GM20000 (cell line): ENCODE results near the gene PTPRN2.

Experiments
- DNase-seq: peaks from one replicate; pipeline ENCODE4 v3.0.0; 2012; ENCODE audit warnings: low spot score
- TF ChIP-seq, protein P1 (sequence below): IDR thresholded peaks from 2 replicates; pipeline ENCODE4 v1.5.1; 2012; ENCODE audit warnings: mild to moderate bottlenecking, control low read depth; ENCODE audit errors: extremely low read depth, missing control alignments

The PTPRN2 gene

DNA sequence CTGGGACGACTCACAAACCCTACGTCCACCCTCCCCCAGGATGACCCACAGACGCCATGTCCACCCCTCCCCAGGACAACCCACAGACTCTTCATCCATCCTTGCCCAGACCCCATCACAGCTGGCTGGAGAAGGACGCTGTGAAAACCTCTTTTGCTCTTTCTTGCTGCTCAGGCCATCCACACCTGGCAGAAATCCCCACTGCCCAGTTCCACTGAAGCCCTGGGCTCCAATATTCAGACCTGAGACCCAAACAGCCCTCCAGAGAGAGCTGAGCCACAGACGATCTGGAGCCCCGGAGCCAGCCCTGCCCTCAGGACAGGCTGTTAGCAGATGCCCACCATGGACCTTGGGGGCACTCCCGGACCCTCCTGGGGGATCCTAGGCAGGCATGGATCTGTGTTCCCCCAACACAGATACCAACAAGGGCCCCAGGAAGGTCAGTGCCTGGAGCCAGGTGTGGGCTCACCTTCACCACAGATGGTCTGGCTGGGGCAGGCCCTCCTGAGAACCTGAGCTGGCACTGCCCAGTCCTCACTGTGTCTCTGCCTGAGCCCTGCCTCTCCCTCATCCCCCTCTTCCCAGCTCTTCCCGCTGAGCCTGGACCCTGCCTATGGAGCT lies 226.2 kb downstream of the PTPRN2 start:
- DNase-seq = no peak
- TF ChIP-seq, protein P1, sequence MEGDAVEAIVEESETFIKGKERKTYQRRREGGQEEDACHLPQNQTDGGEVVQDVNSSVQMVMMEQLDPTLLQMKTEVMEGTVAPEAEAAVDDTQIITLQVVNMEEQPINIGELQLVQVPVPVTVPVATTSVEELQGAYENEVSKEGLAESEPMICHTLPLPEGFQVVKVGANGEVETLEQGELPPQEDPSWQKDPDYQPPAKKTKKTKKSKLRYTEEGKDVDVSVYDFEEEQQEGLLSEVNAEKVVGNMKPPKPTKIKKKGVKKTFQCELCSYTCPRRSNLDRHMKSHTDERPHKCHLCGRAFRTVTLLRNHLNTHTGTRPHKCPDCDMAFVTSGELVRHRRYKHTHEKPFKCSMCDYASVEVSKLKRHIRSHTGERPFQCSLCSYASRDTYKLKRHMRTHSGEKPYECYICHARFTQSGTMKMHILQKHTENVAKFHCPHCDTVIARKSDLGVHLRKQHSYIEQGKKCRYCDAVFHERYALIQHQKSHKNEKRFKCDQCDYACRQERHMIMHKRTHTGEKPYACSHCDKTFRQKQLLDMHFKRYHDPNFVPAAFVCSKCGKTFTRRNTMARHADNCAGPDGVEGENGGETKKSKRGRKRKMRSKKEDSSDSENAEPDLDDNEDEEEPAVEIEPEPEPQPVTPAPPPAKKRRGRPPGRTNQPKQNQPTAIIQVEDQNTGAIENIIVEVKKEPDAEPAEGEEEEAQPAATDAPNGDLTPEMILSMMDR = no peak

DNA sequence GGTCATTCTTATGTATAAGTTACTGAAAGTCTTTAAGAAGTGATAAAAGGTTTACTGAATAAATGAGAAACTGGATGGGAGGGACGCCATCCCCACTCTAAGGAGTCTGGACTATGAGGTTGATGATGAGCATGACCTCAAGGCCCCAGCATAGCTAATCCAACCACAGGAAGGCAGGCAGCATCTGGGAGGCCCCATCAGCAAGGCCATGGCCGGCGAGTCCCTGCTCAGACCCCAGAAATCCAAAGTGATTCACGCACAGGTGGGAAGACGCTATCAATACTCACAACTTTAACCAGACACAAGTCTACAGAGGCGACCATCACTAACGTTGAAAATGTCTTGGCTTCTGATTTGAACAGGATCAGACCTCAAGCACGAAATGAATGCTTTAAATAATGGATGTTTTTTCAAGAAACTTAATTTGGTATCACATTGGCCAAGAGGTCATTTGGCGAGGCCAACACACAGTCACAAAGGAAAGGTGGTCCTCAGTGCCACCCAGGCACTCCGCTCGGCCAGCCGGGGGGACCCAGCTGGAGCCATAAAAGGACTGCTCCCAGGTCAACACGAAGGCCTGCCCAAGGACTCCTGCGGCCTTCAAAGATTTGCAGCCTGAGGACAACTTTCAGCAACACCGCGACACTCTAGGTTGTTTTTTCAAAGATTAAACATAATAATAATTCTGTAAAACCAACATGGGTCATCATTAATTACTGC lies 228.5 kb downstream of the PTPRN2 start:
- TF ChIP-seq, protein P1 = no peak
- DNase-seq = no peak

DNA sequence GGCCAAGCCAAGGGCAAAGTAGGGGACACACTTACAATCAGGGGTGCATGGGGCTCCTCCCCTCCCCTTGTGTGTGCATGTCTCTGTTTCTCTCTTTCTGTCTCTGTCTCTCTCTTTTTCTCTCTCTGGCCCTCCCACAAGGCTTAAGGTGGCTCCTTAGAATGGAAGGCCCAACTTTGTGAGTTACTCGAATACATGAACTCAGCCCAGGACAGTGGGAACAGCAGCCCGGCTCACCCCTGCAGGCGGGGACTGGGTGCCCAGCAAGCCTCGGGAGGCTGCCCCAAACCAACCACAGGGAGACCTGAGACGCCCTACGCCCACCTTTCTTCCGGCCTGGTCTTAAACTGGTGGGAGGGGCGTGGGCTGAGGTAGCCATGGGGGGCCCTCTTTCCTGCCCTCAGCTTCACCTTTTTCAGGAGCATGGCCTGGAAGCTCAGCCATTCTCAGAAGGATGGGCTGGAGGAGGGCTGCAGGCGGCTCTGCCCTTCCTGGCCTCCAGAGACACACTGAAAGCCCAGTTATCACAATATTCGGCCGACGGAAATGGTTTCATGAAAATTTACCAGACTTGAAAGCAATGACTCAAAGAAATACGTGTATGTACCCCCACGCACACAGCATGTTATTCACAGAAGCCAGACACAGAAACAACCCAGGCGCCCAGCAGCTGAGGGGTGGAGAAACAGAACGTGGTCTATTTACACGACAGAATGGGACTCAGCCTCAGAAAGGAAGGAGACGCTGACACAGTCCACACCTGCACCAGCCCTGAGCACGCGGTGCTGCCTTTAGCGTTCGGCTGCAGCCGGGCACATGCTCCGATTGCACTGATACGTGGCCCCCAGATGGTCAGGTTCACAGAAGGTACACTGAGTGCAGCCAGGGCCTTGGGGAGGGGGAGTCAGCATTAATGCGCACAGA lies 229.5 kb downstream of the PTPRN2 start:
- DNase-seq = no peak
- TF ChIP-seq, protein P1 = no peak

DNA sequence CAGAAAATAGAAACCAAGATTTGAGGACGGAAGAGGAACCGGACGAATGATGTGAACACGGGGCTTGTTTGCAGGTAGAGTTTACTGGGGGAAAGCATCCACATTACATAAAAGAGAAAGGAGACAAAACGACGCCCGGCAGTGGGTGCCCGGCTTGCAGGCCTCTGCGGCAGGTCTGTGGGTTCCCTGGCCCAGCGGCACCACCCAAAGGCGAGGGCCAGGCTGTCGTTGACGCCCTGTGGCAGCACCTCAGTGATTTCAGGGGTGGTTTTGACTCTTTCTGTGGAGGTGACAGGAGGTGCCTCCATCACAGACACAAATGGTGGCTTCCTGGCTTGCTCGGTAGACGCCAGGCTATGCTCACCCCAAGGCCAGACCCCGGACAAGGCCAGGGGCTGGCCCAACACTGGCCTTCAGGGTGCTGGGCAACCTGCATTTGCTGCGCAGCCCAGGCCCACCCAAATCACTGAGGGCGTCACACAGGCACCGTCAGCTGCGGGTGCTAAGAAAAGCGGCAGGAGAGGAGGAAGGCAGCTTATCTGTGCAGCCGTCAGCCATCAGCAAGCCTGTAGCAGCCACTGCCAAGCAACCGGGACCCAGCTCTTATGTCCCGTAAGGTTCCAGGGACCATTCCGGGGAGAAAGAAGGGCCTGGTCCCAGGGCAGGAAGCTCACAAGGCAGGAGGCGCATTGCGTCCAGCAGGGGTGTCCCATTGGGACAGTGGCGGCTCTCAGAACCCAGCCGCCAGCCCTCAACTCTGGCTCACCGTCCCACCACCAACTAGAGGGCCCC lies 230.3 kb downstream of the PTPRN2 start:
- TF ChIP-seq, protein P1 = no peak
- DNase-seq = no peak

DNA sequence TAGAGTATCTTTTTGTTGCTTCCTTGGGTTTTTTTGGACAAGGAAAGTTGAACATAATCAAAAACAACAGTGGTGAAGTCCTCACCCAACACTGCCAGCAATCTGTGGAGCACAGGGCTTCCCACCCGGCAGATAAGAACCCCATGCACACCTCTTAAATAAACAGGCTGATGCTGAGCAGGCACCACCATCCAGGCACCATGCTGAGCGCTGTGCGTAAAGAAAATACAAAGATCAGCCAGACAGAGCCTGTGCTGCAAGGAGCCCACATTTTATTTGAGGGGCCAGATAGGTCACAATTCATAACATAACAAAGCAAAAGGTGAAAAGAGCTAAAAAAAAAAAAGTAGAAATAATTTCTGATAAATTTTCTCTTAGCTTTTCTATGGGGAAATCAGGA lies 231.2 kb downstream of the PTPRN2 start:
- TF ChIP-seq, protein P1 = no peak
- no peak for DNase-seq

DNA sequence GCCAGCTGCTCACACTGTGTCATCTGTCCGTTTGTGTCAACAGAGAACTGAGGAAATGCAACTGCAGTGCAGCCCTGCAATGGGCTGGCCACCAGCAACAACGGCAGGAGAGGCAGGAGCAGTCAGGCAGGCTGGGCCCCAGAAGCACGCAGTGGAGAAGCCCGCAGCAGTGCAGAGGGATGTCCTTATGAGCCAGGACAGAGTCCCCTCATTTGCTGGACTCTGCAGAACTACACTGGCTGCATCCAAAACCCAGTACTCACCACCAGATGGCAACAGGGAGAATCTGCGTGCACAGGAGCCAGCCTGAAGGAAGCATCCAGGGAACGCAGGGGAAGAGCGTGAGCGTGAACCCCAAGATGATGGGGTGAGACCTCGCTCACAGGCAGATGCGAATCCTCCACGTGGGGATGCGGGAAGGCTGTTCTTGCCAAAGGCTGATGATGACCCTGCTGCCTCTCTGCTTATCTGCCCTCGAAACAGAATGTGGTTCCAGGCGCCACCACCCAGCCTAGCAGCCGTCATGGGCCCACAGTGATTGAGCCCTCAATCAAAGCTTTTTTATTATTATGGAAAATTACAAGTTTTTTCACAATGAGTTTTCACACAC lies 232.1 kb downstream of the PTPRN2 start:
- DNase-seq = no peak
- TF ChIP-seq, protein P1 = no peak
